ENCODE data around the gene RPL3. TPM values are rescaled to one million over a fixed set of nuclear protein-coding genes. Genes with fewer than 3 reads are reported as not detected.

Gene RPL3
- total RNA-seq, 4 donors from 2014 or later, result 909 to 2,069 (median 1,420) TPM

DNA sequence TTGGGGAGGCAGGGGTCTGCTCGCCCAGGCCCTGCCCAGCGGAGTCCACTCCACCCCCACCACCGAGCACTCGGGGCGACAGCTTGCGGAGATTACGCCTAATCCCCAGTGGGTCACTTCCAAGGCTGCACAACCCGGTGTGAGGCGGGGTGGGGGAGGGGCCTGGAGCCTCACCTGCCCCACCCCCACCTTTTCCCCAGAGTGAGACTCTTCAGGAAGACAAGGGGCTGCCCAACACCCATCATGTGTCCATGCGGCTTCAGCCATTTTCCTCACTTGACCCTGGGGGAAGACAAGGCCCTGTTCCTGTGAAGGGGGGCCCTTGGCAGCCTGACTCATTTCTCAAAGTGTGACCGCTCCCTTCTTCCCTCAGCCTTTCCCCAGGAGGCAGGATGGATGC, 42.8 kb upstream of the RPL3 start:
- no peak for TF ChIP-seq EP300 (IDR thresholded peaks at IDR 0.05; ENCODE audit: low read depth)
- TF ChIP-seq, protein P1, sequence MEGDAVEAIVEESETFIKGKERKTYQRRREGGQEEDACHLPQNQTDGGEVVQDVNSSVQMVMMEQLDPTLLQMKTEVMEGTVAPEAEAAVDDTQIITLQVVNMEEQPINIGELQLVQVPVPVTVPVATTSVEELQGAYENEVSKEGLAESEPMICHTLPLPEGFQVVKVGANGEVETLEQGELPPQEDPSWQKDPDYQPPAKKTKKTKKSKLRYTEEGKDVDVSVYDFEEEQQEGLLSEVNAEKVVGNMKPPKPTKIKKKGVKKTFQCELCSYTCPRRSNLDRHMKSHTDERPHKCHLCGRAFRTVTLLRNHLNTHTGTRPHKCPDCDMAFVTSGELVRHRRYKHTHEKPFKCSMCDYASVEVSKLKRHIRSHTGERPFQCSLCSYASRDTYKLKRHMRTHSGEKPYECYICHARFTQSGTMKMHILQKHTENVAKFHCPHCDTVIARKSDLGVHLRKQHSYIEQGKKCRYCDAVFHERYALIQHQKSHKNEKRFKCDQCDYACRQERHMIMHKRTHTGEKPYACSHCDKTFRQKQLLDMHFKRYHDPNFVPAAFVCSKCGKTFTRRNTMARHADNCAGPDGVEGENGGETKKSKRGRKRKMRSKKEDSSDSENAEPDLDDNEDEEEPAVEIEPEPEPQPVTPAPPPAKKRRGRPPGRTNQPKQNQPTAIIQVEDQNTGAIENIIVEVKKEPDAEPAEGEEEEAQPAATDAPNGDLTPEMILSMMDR (IDR thresholded peaks at IDR 0.05), result no peak
- TF ChIP-seq POLR2AphosphoS5 (IDR thresholded peaks at IDR 0.05), result no peak
- no peak for TF ChIP-seq POLR2A (IDR thresholded peaks at IDR 0.05)
- H3K4me1 ChIP-seq, result peaks cover 0 to 4% (median 0%) of the 10 kb centered on the region in 4 donors
- H3K4me3 ChIP-seq, result no peak overlapping the region
- no peaks in the 10 kb centered on the region for H3K9me3 ChIP-seq
- no peaks in the 10 kb centered on the region for H3K27me3 ChIP-seq
- in situ Hi-C loops (cut with MboI; ENCODE audit: low pct_ligation_motif_present in 1 of 4, low pct_unique_long_range_greater_than_20kb in 1 of 4, low sequenced_read_pairs in 3 of 4) (no loop called here), intact Hi-C loops (cut with DNase I; ENCODE audit: low total_unique reads) (no loop called here)
- no peak for DNase-seq
- WGBS, 2 donors (ENCODE audit: low coverage in 1 of 2), result 80% methylated on average over 3 of the region's 11 CpGs; no CpG with 5 or more reads in 1 of the 2 donors
- H3K27ac ChIP-seq, result no peak overlapping the region
- H3K36me3 ChIP-seq, result no peaks in the 10 kb centered on the region

DNA sequence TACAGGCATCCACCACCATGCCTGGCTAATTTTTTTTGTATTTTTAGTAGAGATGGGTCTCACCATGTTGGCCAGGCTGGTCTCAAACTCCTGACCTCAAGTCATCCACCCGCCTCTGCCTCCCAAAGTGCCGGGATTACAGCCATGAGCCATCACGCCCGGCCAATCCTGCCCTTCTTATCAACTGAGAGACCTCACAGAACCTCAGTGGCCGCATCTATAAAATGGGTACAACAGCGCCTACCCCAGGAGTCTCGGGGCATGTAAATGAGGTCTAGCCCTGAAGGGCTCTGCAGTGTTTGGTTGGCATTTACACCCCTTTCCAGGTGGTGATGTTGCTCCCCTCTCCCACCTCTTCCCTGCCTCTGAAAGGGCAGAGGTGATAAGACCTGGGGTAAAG, 42.1 kb upstream of the RPL3 start:
- Histone ChIP-seq H3K4me3 (no peak overlapping the region), H3K27ac (no peak overlapping the region), H3K4me1 (peaks cover 0 to 4% (median 0%) of the 10 kb centered on the region in 4 donors), H3K9me3 (no peaks in the 10 kb centered on the region), H3K36me3 (no peaks in the 10 kb centered on the region), H3K27me3 (no peaks in the 10 kb centered on the region)
- intact Hi-C loops (cut with DNase I; ENCODE audit: low total_unique reads) (no loop called here), in situ Hi-C loops (cut with MboI; ENCODE audit: low pct_ligation_motif_present in 1 of 4, low pct_unique_long_range_greater_than_20kb in 1 of 4, low sequenced_read_pairs in 3 of 4) (no loop called here)
- TF ChIP-seq, protein P1 (IDR thresholded peaks at IDR 0.05), result no peak
- TF ChIP-seq EP300 (IDR thresholded peaks at IDR 0.05; ENCODE audit: low read depth) (no peak), POLR2AphosphoS5 (IDR thresholded peaks at IDR 0.05) (no peak), POLR2A (IDR thresholded peaks at IDR 0.05) (no peak)
- DNase-seq, result no peak
- 86 to 87% methylated on average over 7 of the region's 7 CpGs for WGBS, 2 donors (ENCODE audit: low coverage in 1 of 2)

DNA sequence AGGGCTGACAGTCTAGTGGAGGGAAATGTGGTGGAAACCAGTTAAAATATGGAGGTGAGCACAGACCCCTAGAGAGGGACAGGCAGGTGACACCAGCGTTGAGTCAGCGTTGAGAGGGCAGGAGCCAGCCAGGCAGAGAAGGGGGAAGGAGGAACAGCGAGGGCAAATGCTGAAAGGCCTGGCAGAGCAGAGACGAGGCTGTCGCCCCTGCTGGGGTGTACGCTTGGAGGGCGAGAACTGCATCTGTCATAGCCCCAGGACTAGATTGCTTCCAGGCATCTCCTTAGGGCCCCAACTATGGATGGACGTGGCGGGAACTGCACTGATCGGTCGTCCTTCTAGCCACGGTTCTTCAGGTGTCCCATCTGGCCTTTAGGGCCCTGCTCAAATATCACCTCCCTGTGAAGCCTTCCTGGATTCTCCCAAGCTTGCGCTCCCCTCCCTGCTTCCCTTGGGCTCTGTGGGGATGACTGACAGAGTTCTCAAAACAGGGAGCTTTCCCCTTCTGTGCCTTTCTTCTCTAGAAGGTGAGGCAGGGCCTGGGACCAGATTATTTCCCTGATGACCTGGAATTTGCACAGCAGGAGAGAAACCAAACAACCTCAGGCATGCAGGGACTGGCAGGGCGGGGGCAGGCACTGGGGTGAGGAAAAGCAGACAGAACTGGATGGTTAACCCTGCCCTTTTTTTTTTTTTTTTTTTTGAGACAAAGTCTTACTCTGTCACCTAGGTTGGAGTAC, 41.4 kb upstream of the RPL3 start:
- WGBS, 2 donors (ENCODE audit: low coverage in 1 of 2), result 73% methylated on average over 14 of the region's 14 CpGs; no CpG with 5 or more reads in 1 of the 2 donors
- no peak overlapping the region for H3K27ac ChIP-seq
- in situ Hi-C loops (cut with MboI; ENCODE audit: low pct_ligation_motif_present in 1 of 4, low pct_unique_long_range_greater_than_20kb in 1 of 4, low sequenced_read_pairs in 3 of 4), result no loop called here

GRCh38 chr22:39360242-39360641, 40.8 kb upstream of the RPL3 start:
- H3K27ac ChIP-seq, result no peak overlapping the region
- no peak for TF ChIP-seq POLR2AphosphoS5 (IDR thresholded peaks at IDR 0.05)
- no peak for TF ChIP-seq POLR2A (IDR thresholded peaks at IDR 0.05)
- TF ChIP-seq, protein P1 (IDR thresholded peaks at IDR 0.05), result no peak
- no peak for TF ChIP-seq EP300 (IDR thresholded peaks at IDR 0.05; ENCODE audit: low read depth)
- no peak for DNase-seq
- intact Hi-C loops (cut with DNase I; ENCODE audit: low total_unique reads), result no loop called here
- no peak overlapping the region for H3K4me3 ChIP-seq
- no peaks in the 10 kb centered on the region for H3K36me3 ChIP-seq
- no peaks in the 10 kb centered on the region for H3K9me3 ChIP-seq
- in situ Hi-C loops (cut with MboI; ENCODE audit: low pct_ligation_motif_present in 1 of 4, low pct_unique_long_range_greater_than_20kb in 1 of 4, low sequenced_read_pairs in 3 of 4), result no loop called here
- H3K4me1 ChIP-seq, result peaks cover 0 to 4% (median 0%) of the 10 kb centered on the region in 4 donors
- no peaks in the 10 kb centered on the region for H3K27me3 ChIP-seq
- 84 to 88% methylated on average over 10 to 18 of the region's 18 CpGs for WGBS, 2 donors (ENCODE audit: low coverage in 1 of 2)

More for the DNA sequence above, 41.4 kb upstream of the RPL3 start:
- H3K36me3 ChIP-seq, result no peaks in the 10 kb centered on the region
- peaks cover 0 to 4% (median 0%) of the 10 kb centered on the region in 4 donors for H3K4me1 ChIP-seq
- TF ChIP-seq POLR2AphosphoS5 (IDR thresholded peaks at IDR 0.05) (no peak), POLR2A (IDR thresholded peaks at IDR 0.05) (no peak), EP300 (IDR thresholded peaks at IDR 0.05; ENCODE audit: low read depth) (no peak)
- TF ChIP-seq, protein P1 (IDR thresholded peaks at IDR 0.05), result no peak
- H3K27me3 ChIP-seq, result no peaks in the 10 kb centered on the region
- H3K4me3 ChIP-seq, result no peak overlapping the region
- DNase-seq, result no peak
- H3K9me3 ChIP-seq, result no peaks in the 10 kb centered on the region
- intact Hi-C loops (cut with DNase I; ENCODE audit: low total_unique reads), result no loop called here

All from transverse colon (tissue), 4 donors.